ENCODE results near the gene MCUR1. TPM values are rescaled to one million over a fixed set of nuclear protein-coding genes. Genes with fewer than 3 reads are reported as not detected.

MCUR1 gene
- polyA plus RNA-seq, 3 donors, result 2.4 to 7.8 (median 5.2) TPM

DNA sequence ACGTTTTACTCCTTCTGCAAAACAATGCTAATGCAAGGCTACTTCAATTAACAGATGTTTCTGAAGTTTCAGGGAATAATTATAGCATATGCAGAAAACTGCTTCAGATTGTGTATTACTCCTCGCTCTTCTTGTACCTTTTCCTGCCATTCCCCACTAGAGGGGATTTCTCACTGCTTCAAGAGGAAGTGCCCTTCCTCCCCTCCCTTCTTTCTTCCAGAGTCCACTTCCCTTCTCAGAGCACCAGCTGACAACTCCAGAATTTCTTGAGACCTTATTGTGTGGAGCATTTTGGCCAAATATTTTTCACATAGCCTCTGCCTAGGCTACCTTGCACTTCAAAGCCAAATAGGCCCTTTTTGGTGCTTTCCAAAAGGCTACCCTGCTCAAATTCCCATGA lies 12.7 kb upstream of the MCUR1 start:
- Mint-ChIP-seq H3K4me1 (peaks cover 3% of the 10 kb centered on the region), H3K9me3 (peaks cover 8 to 12% (median 10%) of the 10 kb centered on the region in 7 donors), H3K36me3 (no peaks in the 10 kb centered on the region), H3K27ac (no peak overlapping the region), H3K27me3 (ENCODE audit: low read depth in 3 of 3) (peaks cover 0 to 8% (median 2%) of the 10 kb centered on the region in 3 donors), H3K4me3 (no peak overlapping the region)
- intact Hi-C loops (cut with micrococcal nuclease), result no loop called here
- H3K36me3 ChIP-seq (replicated peaks in 1 of 2; ENCODE audit: control insufficient read depth in 1 of 2, insufficient read depth in 2 of 2, low read length in 2 of 2), result no peaks in the 10 kb centered on the region
- H3K9ac ChIP-seq (ENCODE audit: insufficient read depth, low read length, poor library complexity, severe bottlenecking), result no peak overlapping the region
- peaks cover 0 to 5% of the 10 kb centered on the region in 2 donors for H3K4me1 ChIP-seq (ENCODE audit: control insufficient read depth in 1 of 2, insufficient read depth in 2 of 2, low read length in 2 of 2)
- no peak overlapping the region for H3K4me3 ChIP-seq (replicated peaks in 1 of 3; ENCODE audit: low read depth in 2 of 3, low read length in 3 of 3)
- no peak overlapping the region for H3K4me2 ChIP-seq (replicated peaks; ENCODE audit: extremely low read depth, low read length, poor library complexity, severe bottlenecking)
- DNase-seq, result peak in 1 of 3 donors; percentile 8
- H4K20me1 ChIP-seq (ENCODE audit: insufficient read depth, low read length), result no peaks in the 10 kb centered on the region
- H3K27ac ChIP-seq (ENCODE audit: low read depth in 1 of 2, low read length in 2 of 2), result no peak overlapping the region
- H3K27me3 ChIP-seq (ENCODE audit: control insufficient read depth in 2 of 2, insufficient read depth in 2 of 2, low read length in 2 of 2), result no peaks in the 10 kb centered on the region
- H2AFZ ChIP-seq (ENCODE audit: insufficient read depth, low read depth, low read length, poor library complexity, severe bottlenecking), result no peak overlapping the region
- TF ChIP-seq, protein P1, sequence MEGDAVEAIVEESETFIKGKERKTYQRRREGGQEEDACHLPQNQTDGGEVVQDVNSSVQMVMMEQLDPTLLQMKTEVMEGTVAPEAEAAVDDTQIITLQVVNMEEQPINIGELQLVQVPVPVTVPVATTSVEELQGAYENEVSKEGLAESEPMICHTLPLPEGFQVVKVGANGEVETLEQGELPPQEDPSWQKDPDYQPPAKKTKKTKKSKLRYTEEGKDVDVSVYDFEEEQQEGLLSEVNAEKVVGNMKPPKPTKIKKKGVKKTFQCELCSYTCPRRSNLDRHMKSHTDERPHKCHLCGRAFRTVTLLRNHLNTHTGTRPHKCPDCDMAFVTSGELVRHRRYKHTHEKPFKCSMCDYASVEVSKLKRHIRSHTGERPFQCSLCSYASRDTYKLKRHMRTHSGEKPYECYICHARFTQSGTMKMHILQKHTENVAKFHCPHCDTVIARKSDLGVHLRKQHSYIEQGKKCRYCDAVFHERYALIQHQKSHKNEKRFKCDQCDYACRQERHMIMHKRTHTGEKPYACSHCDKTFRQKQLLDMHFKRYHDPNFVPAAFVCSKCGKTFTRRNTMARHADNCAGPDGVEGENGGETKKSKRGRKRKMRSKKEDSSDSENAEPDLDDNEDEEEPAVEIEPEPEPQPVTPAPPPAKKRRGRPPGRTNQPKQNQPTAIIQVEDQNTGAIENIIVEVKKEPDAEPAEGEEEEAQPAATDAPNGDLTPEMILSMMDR (IDR thresholded peaks at IDR 0.05), result no peak
- H3K79me2 ChIP-seq (ENCODE audit: insufficient read depth, low read length), result no peaks in the 10 kb centered on the region
- H3K9me3 ChIP-seq (replicated peaks in 1 of 2; ENCODE audit: control insufficient read depth in 1 of 2, insufficient read depth in 1 of 2, low read length in 2 of 2), result peaks cover 0 to 8% of the 10 kb centered on the region in 2 donors
- no CpG with 5 or more reads among the region's 2 CpGs for WGBS (ENCODE audit: insufficient coverage)

DNA sequence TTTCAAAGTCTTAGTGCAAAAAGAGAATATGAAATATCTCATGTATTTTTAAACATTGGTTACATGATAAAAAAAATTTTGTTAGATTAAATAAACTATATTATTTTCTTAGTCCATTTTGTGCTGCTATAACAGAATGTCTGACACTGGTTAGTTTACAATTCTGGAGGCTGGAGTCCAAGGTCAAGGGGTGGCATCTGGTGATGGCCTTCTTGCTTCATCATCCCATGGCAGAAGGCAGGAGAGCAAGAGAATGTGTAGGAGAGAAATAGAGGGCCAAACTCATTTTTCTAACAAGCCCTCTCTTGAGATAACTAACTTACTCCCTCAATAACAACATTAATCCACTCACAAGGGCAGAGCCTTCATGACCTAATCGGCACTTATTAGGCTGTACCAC lies 11.5 kb upstream of the MCUR1 start:
- no peaks in the 10 kb centered on the region for H4K20me1 ChIP-seq (ENCODE audit: insufficient read depth, low read length)
- H3K4me1 ChIP-seq (ENCODE audit: control insufficient read depth in 1 of 2, insufficient read depth in 2 of 2, low read length in 2 of 2), result peaks cover 0 to 5% of the 10 kb centered on the region in 2 donors
- TF ChIP-seq, protein P1 (IDR thresholded peaks at IDR 0.05), result no peak
- no peak overlapping the region for H3K4me3 ChIP-seq (replicated peaks in 1 of 3; ENCODE audit: low read depth in 2 of 3, low read length in 3 of 3)
- no peaks in the 10 kb centered on the region for H3K79me2 ChIP-seq (ENCODE audit: insufficient read depth, low read length)
- peaks cover 0 to 8% of the 10 kb centered on the region in 2 donors for H3K9me3 ChIP-seq (replicated peaks in 1 of 2; ENCODE audit: control insufficient read depth in 1 of 2, insufficient read depth in 1 of 2, low read length in 2 of 2)
- intact Hi-C loops (cut with micrococcal nuclease), result no loop called here
- H3K27ac Mint-ChIP-seq, result no peak overlapping the region
- H3K36me3 Mint-ChIP-seq, result no peaks in the 10 kb centered on the region
- WGBS (ENCODE audit: insufficient coverage), result no CpG with 5 or more reads among the region's 1 CpG
- no peak overlapping the region for H3K4me2 ChIP-seq (replicated peaks; ENCODE audit: extremely low read depth, low read length, poor library complexity, severe bottlenecking)
- DNase-seq, result no peak
- H3K4me3 Mint-ChIP-seq, result no peak overlapping the region
- H2AFZ ChIP-seq (ENCODE audit: insufficient read depth, low read depth, low read length, poor library complexity, severe bottlenecking), result no peak overlapping the region
- H3K27me3 Mint-ChIP-seq (ENCODE audit: low read depth in 3 of 3), result peaks cover 0 to 6% (median 2%) of the 10 kb centered on the region in 3 donors
- no peak overlapping the region for H3K9ac ChIP-seq (ENCODE audit: insufficient read depth, low read length, poor library complexity, severe bottlenecking)
- no peak overlapping the region for H3K27ac ChIP-seq (ENCODE audit: low read depth in 1 of 2, low read length in 2 of 2)
- H3K4me1 Mint-ChIP-seq, result peaks cover 3% of the 10 kb centered on the region
- H3K27me3 ChIP-seq (ENCODE audit: control insufficient read depth in 2 of 2, insufficient read depth in 2 of 2, low read length in 2 of 2), result no peaks in the 10 kb centered on the region
- H3K9me3 Mint-ChIP-seq, result peaks cover 8 to 12% (median 10%) of the 10 kb centered on the region in 7 donors
- no peaks in the 10 kb centered on the region for H3K36me3 ChIP-seq (replicated peaks in 1 of 2; ENCODE audit: control insufficient read depth in 1 of 2, insufficient read depth in 2 of 2, low read length in 2 of 2)

All from CD14-positive monocyte (primary cell).